Neural progenitor cell (in vitro differentiated cells): ENCODE measurements around the gene TSNAXIP1. TPM values are rescaled to one million over a fixed set of nuclear protein-coding genes. Genes with fewer than 3 reads are reported as not detected.

ENCODE experiments used
- DNase-seq: peaks from one replicate; pipeline ENCODE4 v3.0.0-alpha.2; 2016; ENCODE audit warnings: low spot score
- H2AFZ ChIP-seq: fragments of 200-600 bp; sonication (generic); replicated peaks from 2 replicates; pipeline ENCODE4 v1.6.1; 2016; ENCODE audit warnings: antibody characterized with exemption
- H3F3A ChIP-seq: fragments of 200-600 bp; sonication (generic); 2 replicates; pipeline ENCODE4 v1.6.1; 2016; ENCODE audit warnings: antibody characterized with exemption, low read depth
- H3K27ac ChIP-seq: fragments of 200-600 bp; sonication (generic); 2 replicates; pipeline ENCODE4 v1.5.1; 2016; ENCODE audit warnings: mild to moderate bottlenecking
- H3K27me3 ChIP-seq: fragments of 200-600 bp; sonication (generic); 2 replicates; pipeline ENCODE4 v1.6.1; 2016; ENCODE audit warnings: mild to moderate bottlenecking, moderate library complexity
- H3K36me3 ChIP-seq: fragments of 200-600 bp; sonication (generic); 2 replicates; pipeline ENCODE4 v1.5.1; 2016
- H3K4me1 ChIP-seq: fragments of 200-600 bp; sonication (generic); 2 replicates; pipeline ENCODE4 v1.6.1; 2016; ENCODE audit warnings: mixed run types
- H3K4me2 ChIP-seq: fragments of 200-600 bp; sonication (generic); 2 replicates; pipeline ENCODE4 v1.6.1; 2016
- H3K4me3 ChIP-seq: fragments of 200-600 bp; sonication (generic); 2 replicates; pipeline ENCODE4 v1.5.1; 2016
- H3K79me2 ChIP-seq: fragments of 200-600 bp; sonication (generic); 2 replicates; pipeline ENCODE4 v1.6.1; 2016; ENCODE audit warnings: low read depth
- H3K9ac ChIP-seq: fragments of 200-600 bp; sonication (generic); 2 replicates; pipeline ENCODE4 v1.6.1; 2016
- H3K9me3 ChIP-seq: fragments of 200-600 bp; sonication (generic); 2 replicates; pipeline ENCODE4 v1.5.1; 2016; ENCODE audit warnings: low read depth
- H4K20me1 ChIP-seq: fragments of 200-600 bp; sonication (generic); 2 replicates; pipeline ENCODE4 v1.6.1; 2016; ENCODE audit warnings: low read depth
- H3K27ac Mint-ChIP-seq: 3 replicates; pipeline ENCODE4 v1.8.0; 2021; ENCODE audit warnings: mixed read lengths
- H3K27me3 Mint-ChIP-seq: 2 replicates; pipeline ENCODE4 v1.8.0; 2022; ENCODE audit warnings: low read depth, mild to moderate bottlenecking, inconsistent platforms, moderate library complexity, mixed read lengths; ENCODE audit not compliant: insufficient read depth
- H3K36me3 Mint-ChIP-seq: 3 replicates; pipeline ENCODE4 v1.8.0; 2021; ENCODE audit warnings: mixed read lengths
- H3K4me1 Mint-ChIP-seq: 3 replicates; pipeline ENCODE4 v1.8.0; 2021; ENCODE audit warnings: mixed read lengths
- H3K4me3 Mint-ChIP-seq: 3 replicates; pipeline ENCODE4 v1.8.0; 2021; ENCODE audit warnings: mild to moderate bottlenecking, moderate library complexity, mixed read lengths
- H3K9me3 Mint-ChIP-seq: 3 replicates; pipeline ENCODE4 v1.8.0; 2020; ENCODE audit warnings: mixed read lengths
- CTCF ChIP-seq: fragments of 200-600 bp; sonication (generic); IDR thresholded peaks from 2 replicates; pipeline ENCODE4 v1.5.1; 2017; ENCODE audit warnings: antibody characterized with exemption, mild to moderate bottlenecking
- EZH2 ChIP-seq: fragments of 200-600 bp; sonication (generic); IDR thresholded peaks from 2 replicates; pipeline ENCODE4 v1.6.1; 2017; ENCODE audit warnings: antibody characterized with exemption, mild to moderate bottlenecking, moderate library complexity
- EZH2phosphoT487 ChIP-seq: fragments of 200-600 bp; sonication (generic); IDR thresholded peaks from 2 replicates; pipeline ENCODE4 v1.6.1; 2017; ENCODE audit warnings: antibody characterized with exemption
- total RNA-seq: library from RNA; depleted of rRNA; stranded (reverse); fragments of >200 nt; gene quantifications from 2 replicates; pipeline ENCODE4 v1.2.3, GENCODE V29; 2015; ENCODE audit warnings: low replicate concordance

Gene TSNAXIP1
- total RNA-seq, 1 donor from 2014 or later, result 2.9 TPM

GRCh38 chr16:67811899-67812298 lies 5.2 kb downstream of the TSNAXIP1 start:
- Mint-ChIP-seq H3K27ac (peak overlapping the region; percentile 82), H3K9me3 (no peaks in the 10 kb centered on the region), H3K4me1 (peaks cover 7% of the 10 kb centered on the region), H3K4me3 (no peak overlapping the region), H3K36me3 (no peaks in the 10 kb centered on the region), H3K27me3 (peaks cover 2% of the 10 kb centered on the region)
- Histone ChIP-seq H3K36me3 (no peaks in the 10 kb centered on the region), H2AFZ (no peak overlapping the region), H3K4me2 (no peak overlapping the region), H4K20me1 (no peaks in the 10 kb centered on the region), H3K9ac (no peak overlapping the region), H3K9me3 (no peaks in the 10 kb centered on the region), H3K27ac (no peak overlapping the region), H3K4me1 (no peaks in the 10 kb centered on the region), H3K79me2 (no peaks in the 10 kb centered on the region), H3F3A (peaks cover 6% of the 10 kb centered on the region), H3K27me3 (no peaks in the 10 kb centered on the region), H3K4me3 (no peak overlapping the region)
- TF ChIP-seq EZH2 (no peak), EZH2phosphoT487 (no peak), CTCF (no peak)
- DNase-seq, result no peak

GRCh38 chr16:67814567-67814966 lies 7.9 kb downstream of the TSNAXIP1 start:
- Histone ChIP-seq H3K9me3 (no peaks in the 10 kb centered on the region), H3K27me3 (no peaks in the 10 kb centered on the region), H3K79me2 (no peaks in the 10 kb centered on the region), H3K36me3 (no peaks in the 10 kb centered on the region), H3K4me1 (no peaks in the 10 kb centered on the region), H2AFZ (no peak overlapping the region), H3K9ac (no peak overlapping the region), H3K4me3 (no peak overlapping the region), H3F3A (no peaks in the 10 kb centered on the region), H3K27ac (no peak overlapping the region), H3K4me2 (no peak overlapping the region), H4K20me1 (no peaks in the 10 kb centered on the region)
- H3K4me3 Mint-ChIP-seq, result no peak overlapping the region
- no peak overlapping the region for H3K27ac Mint-ChIP-seq
- DNase-seq, result no peak
- no peaks in the 10 kb centered on the region for H3K9me3 Mint-ChIP-seq
- no peaks in the 10 kb centered on the region for H3K36me3 Mint-ChIP-seq
- TF ChIP-seq EZH2 (no peak), CTCF (no peak), EZH2phosphoT487 (no peak)
- peaks cover 2% of the 10 kb centered on the region for H3K27me3 Mint-ChIP-seq
- H3K4me1 Mint-ChIP-seq, result peaks cover 2% of the 10 kb centered on the region

DNA sequence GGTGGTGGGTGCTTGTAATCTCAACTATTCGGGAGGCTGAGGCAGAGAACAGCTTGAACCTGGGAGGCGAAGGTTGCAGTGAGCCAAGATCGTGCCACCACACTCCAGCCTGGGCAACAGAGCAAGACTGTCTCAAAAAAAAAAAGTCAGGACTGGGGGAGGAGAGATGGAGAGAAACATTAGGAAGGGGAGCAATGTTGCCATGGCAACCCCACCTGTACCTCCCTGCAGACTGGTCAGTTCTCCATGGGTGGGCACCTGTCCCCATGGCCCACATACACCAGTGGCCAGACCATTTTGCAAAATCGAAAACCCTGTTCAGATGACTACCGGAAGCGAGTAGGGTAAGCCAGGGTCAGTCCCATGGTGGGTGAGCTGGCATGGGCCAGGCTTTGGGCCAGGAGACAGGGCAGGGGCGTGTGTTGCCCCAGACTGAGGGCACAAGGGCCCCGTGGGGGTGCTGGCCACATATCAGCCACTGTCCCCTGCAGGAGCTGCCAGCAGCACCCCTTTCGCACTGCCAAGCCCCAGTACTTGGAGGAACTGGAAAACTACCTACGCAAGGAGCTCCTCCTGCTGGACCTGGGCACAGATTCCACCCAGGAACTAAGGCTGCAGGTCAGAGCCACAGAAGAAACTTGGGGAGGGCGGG lies 14.0 kb downstream of the TSNAXIP1 start:
- no peak for DNase-seq
- H3K4me3 Mint-ChIP-seq, result no peak overlapping the region
- no peak overlapping the region for H3K9ac ChIP-seq
- no peak for TF ChIP-seq EZH2
- no peak for TF ChIP-seq EZH2phosphoT487
- no peak for TF ChIP-seq CTCF
- H3K27ac ChIP-seq, result no peak overlapping the region
- no peaks in the 10 kb centered on the region for H3K9me3 Mint-ChIP-seq
- no peak overlapping the region for H3K4me3 ChIP-seq
- no peak overlapping the region for H3K4me2 ChIP-seq
- H3K27me3 Mint-ChIP-seq, result peaks cover 4% of the 10 kb centered on the region
- H3K27ac Mint-ChIP-seq, result no peak overlapping the region
- peaks cover 5% of the 10 kb centered on the region for H3K36me3 Mint-ChIP-seq
- H3F3A ChIP-seq, result no peaks in the 10 kb centered on the region
- H3K27me3 ChIP-seq, result no peaks in the 10 kb centered on the region
- no peaks in the 10 kb centered on the region for H3K79me2 ChIP-seq
- no peaks in the 10 kb centered on the region for H4K20me1 ChIP-seq
- no peak overlapping the region for H2AFZ ChIP-seq
- H3K4me1 Mint-ChIP-seq, result peaks cover 2% of the 10 kb centered on the region
- H3K4me1 ChIP-seq, result peaks cover 7% of the 10 kb centered on the region
- H3K36me3 ChIP-seq, result no peaks in the 10 kb centered on the region
- no peaks in the 10 kb centered on the region for H3K9me3 ChIP-seq
